ENCODE data around the gene ZC3H12A. TPM values are rescaled to one million over a fixed set of nuclear protein-coding genes. Genes with fewer than 3 reads are reported as not detected.

Gene ZC3H12A
- total and polyA plus RNA-seq, 2 experiments from 2014 or later = 30.8 to 46.2 TPM

GRCh38 chr1:37448691-37449417 lies 25.5 kb upstream of the ZC3H12A start:
- no peak for DNase-seq (ENCODE audit: low spot score)
- no peak overlapping the region for H3K4me2 ChIP-seq
- no peak overlapping the region for H3K4me3 ChIP-seq
- TF ChIP-seq EZH2 (IDR thresholded peaks at IDR 0.05; ENCODE audit: borderline replicate concordance) = no peak
- TF ChIP-seq, protein P1, sequence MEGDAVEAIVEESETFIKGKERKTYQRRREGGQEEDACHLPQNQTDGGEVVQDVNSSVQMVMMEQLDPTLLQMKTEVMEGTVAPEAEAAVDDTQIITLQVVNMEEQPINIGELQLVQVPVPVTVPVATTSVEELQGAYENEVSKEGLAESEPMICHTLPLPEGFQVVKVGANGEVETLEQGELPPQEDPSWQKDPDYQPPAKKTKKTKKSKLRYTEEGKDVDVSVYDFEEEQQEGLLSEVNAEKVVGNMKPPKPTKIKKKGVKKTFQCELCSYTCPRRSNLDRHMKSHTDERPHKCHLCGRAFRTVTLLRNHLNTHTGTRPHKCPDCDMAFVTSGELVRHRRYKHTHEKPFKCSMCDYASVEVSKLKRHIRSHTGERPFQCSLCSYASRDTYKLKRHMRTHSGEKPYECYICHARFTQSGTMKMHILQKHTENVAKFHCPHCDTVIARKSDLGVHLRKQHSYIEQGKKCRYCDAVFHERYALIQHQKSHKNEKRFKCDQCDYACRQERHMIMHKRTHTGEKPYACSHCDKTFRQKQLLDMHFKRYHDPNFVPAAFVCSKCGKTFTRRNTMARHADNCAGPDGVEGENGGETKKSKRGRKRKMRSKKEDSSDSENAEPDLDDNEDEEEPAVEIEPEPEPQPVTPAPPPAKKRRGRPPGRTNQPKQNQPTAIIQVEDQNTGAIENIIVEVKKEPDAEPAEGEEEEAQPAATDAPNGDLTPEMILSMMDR (IDR thresholded peaks at IDR 0.05; ENCODE audit: poor library complexity) = no peak
- TF ChIP-seq EZH2phosphoT487 (IDR thresholded peaks at IDR 0.05; ENCODE audit: low read depth, severe bottlenecking, unreplicated experiment) = no peak
- H3K4me1 ChIP-seq (ENCODE audit: insufficient read depth) = no peaks in the 10 kb centered on the region
- H2AFZ ChIP-seq = no peak overlapping the region
- H3K9me2 ChIP-seq (replicated peaks; ENCODE audit: insufficient read depth) = no peaks in the 10 kb centered on the region
- 74% methylated on average over 15 of the region's 15 CpGs for WGBS (ENCODE audit: low lambda C conversion rate, missing lambda C conversion rate)
- H3K27me3 ChIP-seq = peaks cover 4% of the 10 kb centered on the region
- H3K27ac ChIP-seq = no peak overlapping the region
- H4K20me1 ChIP-seq (ENCODE audit: insufficient read depth, poor library complexity, severe bottlenecking) = no peaks in the 10 kb centered on the region
- no peaks in the 10 kb centered on the region for H3K36me3 ChIP-seq (replicated peaks; ENCODE audit: insufficient read depth, low read depth)
- H3K9me3 ChIP-seq (ENCODE audit: low read depth) = no peaks in the 10 kb centered on the region
- no peaks in the 10 kb centered on the region for H3K79me2 ChIP-seq

DNA sequence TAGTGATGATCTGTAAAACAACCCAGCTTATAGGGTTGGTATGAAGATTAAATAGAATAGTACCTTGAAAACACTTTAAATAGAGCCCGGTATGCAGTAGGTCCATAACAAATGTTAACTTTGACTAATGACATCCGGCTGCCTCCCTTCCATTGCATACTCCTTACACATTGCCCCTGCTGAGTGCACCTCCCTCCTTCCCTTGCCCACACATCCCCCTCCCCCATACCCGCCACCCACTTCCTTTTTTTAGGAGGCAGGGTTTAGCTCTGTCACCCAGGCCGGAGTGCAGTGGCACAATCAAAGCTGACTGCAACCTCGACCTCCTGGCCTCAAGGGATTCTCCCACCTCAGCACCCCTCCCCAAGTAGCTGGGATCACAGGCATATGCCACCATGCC lies 24.4 kb upstream of the ZC3H12A start:
- Histone ChIP-seq H3K9me2 (replicated peaks; ENCODE audit: insufficient read depth) (no peaks in the 10 kb centered on the region), H3K4me1 (ENCODE audit: insufficient read depth) (no peaks in the 10 kb centered on the region), H3K9me3 (ENCODE audit: low read depth) (no peaks in the 10 kb centered on the region), H3K27me3 (peaks cover 4% of the 10 kb centered on the region), H4K20me1 (ENCODE audit: insufficient read depth, poor library complexity, severe bottlenecking) (no peaks in the 10 kb centered on the region), H3K36me3 (replicated peaks; ENCODE audit: insufficient read depth, low read depth) (no peaks in the 10 kb centered on the region), H3K27ac (no peak overlapping the region), H3K4me2 (no peak overlapping the region), H3K79me2 (no peaks in the 10 kb centered on the region), H3K4me3 (no peak overlapping the region), H2AFZ (no peak overlapping the region)
- no peak for DNase-seq (ENCODE audit: low spot score)
- 62% methylated on average over 5 of the region's 5 CpGs for WGBS (ENCODE audit: low lambda C conversion rate, missing lambda C conversion rate)
- no peak for TF ChIP-seq EZH2 (IDR thresholded peaks at IDR 0.05; ENCODE audit: borderline replicate concordance)
- no peak for TF ChIP-seq EZH2phosphoT487 (IDR thresholded peaks at IDR 0.05; ENCODE audit: low read depth, severe bottlenecking, unreplicated experiment)
- TF ChIP-seq, protein P1 (IDR thresholded peaks at IDR 0.05; ENCODE audit: poor library complexity) = no peak

DNA sequence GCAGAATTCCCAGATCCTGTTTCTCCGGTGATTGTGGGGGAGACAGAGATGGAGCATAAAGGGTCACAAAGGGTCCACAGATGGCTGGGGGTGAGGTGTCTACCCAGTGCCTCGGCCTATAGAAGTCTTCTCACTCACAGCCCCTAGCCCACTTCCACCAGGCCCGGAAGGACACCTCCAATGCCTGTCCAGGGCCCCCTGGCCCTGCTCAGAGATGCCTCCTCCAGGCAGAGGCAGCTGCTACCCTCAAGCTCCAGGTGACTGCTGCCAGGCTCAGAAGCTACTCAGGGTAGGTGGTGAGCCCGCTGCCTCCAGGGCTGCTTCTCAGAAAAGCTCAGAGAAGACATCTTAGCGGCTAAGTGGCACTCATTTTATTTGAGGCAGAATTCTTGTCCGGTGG lies 22.0 kb upstream of the ZC3H12A start:
- DNase-seq (ENCODE audit: low spot score) = no peak
- 64% methylated on average over 6 of the region's 6 CpGs for WGBS (ENCODE audit: low lambda C conversion rate, missing lambda C conversion rate)
- H2AFZ ChIP-seq = no peak overlapping the region
- no peaks in the 10 kb centered on the region for H3K9me3 ChIP-seq (ENCODE audit: low read depth)
- H4K20me1 ChIP-seq (ENCODE audit: insufficient read depth, poor library complexity, severe bottlenecking) = no peaks in the 10 kb centered on the region
- H3K79me2 ChIP-seq = no peaks in the 10 kb centered on the region
- H3K9me2 ChIP-seq (replicated peaks; ENCODE audit: insufficient read depth) = no peaks in the 10 kb centered on the region
- no peaks in the 10 kb centered on the region for H3K27me3 ChIP-seq
- no peak for TF ChIP-seq EZH2 (IDR thresholded peaks at IDR 0.05; ENCODE audit: borderline replicate concordance)
- no peak for TF ChIP-seq EZH2phosphoT487 (IDR thresholded peaks at IDR 0.05; ENCODE audit: low read depth, severe bottlenecking, unreplicated experiment)
- TF ChIP-seq, protein P1 (IDR thresholded peaks at IDR 0.05; ENCODE audit: poor library complexity) = no peak
- H3K4me1 ChIP-seq (ENCODE audit: insufficient read depth) = no peaks in the 10 kb centered on the region
- no peak overlapping the region for H3K4me3 ChIP-seq
- H3K36me3 ChIP-seq (replicated peaks; ENCODE audit: insufficient read depth, low read depth) = no peaks in the 10 kb centered on the region
- no peak overlapping the region for H3K27ac ChIP-seq
- H3K4me2 ChIP-seq = no peak overlapping the region
